ENCODE measurements around the gene PDE10A. TPM values are rescaled to one million over a fixed set of nuclear protein-coding genes. Genes with fewer than 3 reads are reported as not detected.

Gene PDE10A
- total and polyA plus RNA-seq, 9 of the 15 experiments (the other 6 are each of a cell fraction or from before 2014, with no cell fraction given), result 0.04 TPM; not detected in 8

GRCh38 chr6:165568326-165568725, 94.7 kb downstream of the PDE10A start (continued):
- TF ChIP-seq ZNF165 (CRISPR knock-in tag; IDR thresholded peaks at IDR 0.05; ENCODE audit: borderline replicate concordance) (no peak), ZSCAN32 (CRISPR knock-in tag; IDR thresholded peaks at IDR 0.05) (no peak), KHSRP (IDR thresholded peaks at IDR 0.05) (no peak), ZBTB8A (IDR thresholded peaks at IDR 0.05; ENCODE audit: partially characterized antibody) (no peak), TCF7L2 (IDR thresholded peaks at IDR 0.05; ENCODE audit: low read depth, low read length) (no peak), TOE1 (IDR thresholded peaks at IDR 0.05; ENCODE audit: borderline replicate concordance) (no peak), TOE1 (CRISPR knock-in tag; IDR thresholded peaks at IDR 0.05; ENCODE audit: borderline replicate concordance, low read depth) (no peak), TCF3 (CRISPR knock-in tag; IDR thresholded peaks at IDR 0.05) (no peak), PHF20 (IDR thresholded peaks at IDR 0.05; ENCODE audit: partially characterized antibody) (no peak)

GRCh38 chr6:165566088-165566828, 96.8 kb downstream of the PDE10A start:
- H3K9me1 ChIP-seq (ENCODE audit: control insufficient read depth, insufficient read depth, low read length), result no peaks in the 10 kb centered on the region
- no peak overlapping the region for H3K27ac ChIP-seq (ENCODE audit: extremely low read depth, low read depth, low read length)
- no peaks in the 10 kb centered on the region for H3K36me3 ChIP-seq (ENCODE audit: control insufficient read depth, insufficient read depth, low read length)
- H3K4me2 ChIP-seq (ENCODE audit: insufficient read depth, low read length), result no peak overlapping the region
- DNase-seq (ENCODE audit: extremely low read depth in 1 of 4, low spot score in 3 of 4) (no peak), FAIRE-seq (no peak), ATAC-seq (no peak)
- 0 out of 2 replicates have a peak, but pooled peaks cover 2% of the 10 kb centered on the region for H3K9me3 ChIP-seq (replicated peaks; ENCODE audit: control insufficient read depth, insufficient read depth, low read depth, low read length)
- WGBS (ENCODE audit: insufficient coverage, low coverage, missing lambda C conversion rate), result 1% methylated on average over 5 of the region's 5 CpGs
- no peak overlapping the region for H3K9ac ChIP-seq (ENCODE audit: insufficient read depth in 1 of 2, low read depth in 2 of 2, low read length in 2 of 2)
- H2AFZ ChIP-seq (ENCODE audit: low read depth, low read length), result no peak overlapping the region
- H3K4me3 ChIP-seq, result no peak overlapping the region
- BruUV-seq (replicated peaks), result no TSS peak
- no peaks in the 10 kb centered on the region for H3K27me3 ChIP-seq (ENCODE audit: control insufficient read depth in 2 of 2, insufficient read depth in 2 of 2, low read length in 2 of 2)
- POLR2A ChIA-PET, result no interaction called here
- H4K20me1 ChIP-seq (replicated peaks; ENCODE audit: control insufficient read depth, insufficient read depth, low read length), result no peaks in the 10 kb centered on the region
- H3K79me2 ChIP-seq (ENCODE audit: control insufficient read depth, insufficient read depth, low read length), result no peaks in the 10 kb centered on the region
- TF ChIP-seq ZNF316 (IDR thresholded peaks at IDR 0.05), result peak; percentile 43
- peak; percentile 14; the same call in 1 of the 2 replicates for TF ChIP-seq C11orf30 (IDR thresholded peaks at IDR 0.05; ENCODE audit: low read depth)
- no peak for TF ChIP-seq CBX3 (IDR thresholded peaks at IDR 0.05; ENCODE audit: borderline replicate concordance in 1 of 2, low read length in 2 of 2)
- CTCF ChIA-PET (ENCODE audit: low intra/inter-chr PET ratio), result no interaction called here
- in situ Hi-C loops (cut with MboI) (no loop called here), intact Hi-C loops (cut with micrococcal nuclease) (no loop called here)
- no peaks in the 10 kb centered on the region for H3K4me1 ChIP-seq (replicated peaks in 1 of 2; ENCODE audit: control insufficient read depth in 2 of 2, insufficient read depth in 2 of 2, low read length in 2 of 2)
